Measurements from ENCODE around the gene SGTB.

Gene SGTB

GRCh38 chr5:65721720-65722574 is at the start of gene SGTB, which contains the start of gene NLN:
SGTB (minus strand) TSS chr5:65722109; CDS start chr5:65720807, 1,302 bp downstream.
NLN (plus strand) TSS chr5:65722205; CDS start chr5:65722374, 169 bp downstream.
- DNase-seq (ENCODE audit: low read depth): peak; percentile 88

- no peak for DNase-seq (ENCODE audit: low read depth)
These were observed 49.4 kb upstream of the SGTB start for GRCh38 chr5:65771266-65771665.

- DNase-seq (ENCODE audit: low read depth): peak; percentile 93
These were observed 47.6 kb upstream of the SGTB start for GRCh38 chr5:65769539-65769938.

- DNase-seq (ENCODE audit: low read depth): peak; percentile 6
These were observed 46.9 kb upstream of the SGTB start for GRCh38 chr5:65768723-65769346.

- no peak for DNase-seq (ENCODE audit: low read depth)
These were observed 45.7 kb upstream of the SGTB start for GRCh38 chr5:65767565-65767964.

GRCh38 chr5:65766781-65767180 is 44.9 kb upstream of the SGTB start:
- DNase-seq (ENCODE audit: low read depth): no peak

- no peak for DNase-seq (ENCODE audit: low read depth)
These were observed 44.3 kb upstream of the SGTB start for GRCh38 chr5:65766175-65766574.

GRCh38 chr5:65765582-65765981 is 43.7 kb upstream of the SGTB start:
- DNase-seq (ENCODE audit: low read depth): no peak

- peak; percentile 71 for DNase-seq (ENCODE audit: low read depth)
These were observed 40.3 kb upstream of the SGTB start for GRCh38 chr5:65762234-65762633.

- peak; percentile 33 for DNase-seq (ENCODE audit: low read depth)
These were observed 38.8 kb upstream of the SGTB start for GRCh38 chr5:65760504-65761275.

GRCh38 chr5:65758546-65759144 is 36.7 kb upstream of the SGTB start:
- no peak for DNase-seq (ENCODE audit: low read depth)

GRCh38 chr5:65753189-65753588 is 31.3 kb upstream of the SGTB start:
- DNase-seq (ENCODE audit: low read depth): no peak

GRCh38 chr5:65750938-65751337 is 29.0 kb upstream of the SGTB start:
- DNase-seq (ENCODE audit: low read depth): no peak

- DNase-seq (ENCODE audit: low read depth): no peak
These were observed 28.0 kb upstream of the SGTB start for GRCh38 chr5:65749956-65750355.

GRCh38 chr5:65749221-65749844 is 27.4 kb upstream of the SGTB start:
- no peak for DNase-seq (ENCODE audit: low read depth)

GRCh38 chr5:65742565-65743231 is 20.8 kb upstream of the SGTB start:
- DNase-seq (ENCODE audit: low read depth): peak; percentile 93

GRCh38 chr5:65739162-65739561 is 17.3 kb upstream of the SGTB start:
- no peak for DNase-seq (ENCODE audit: low read depth)

- DNase-seq (ENCODE audit: low read depth): no peak
These were observed 16.4 kb upstream of the SGTB start for GRCh38 chr5:65738305-65738704.

GRCh38 chr5:65737842-65738241 is 15.9 kb upstream of the SGTB start:
- no peak for DNase-seq (ENCODE audit: low read depth)

- DNase-seq (ENCODE audit: low read depth): no peak
These were observed 14.1 kb upstream of the SGTB start for GRCh38 chr5:65736011-65736410.

GRCh38 chr5:65734921-65735320 is 13.0 kb upstream of the SGTB start:
- DNase-seq (ENCODE audit: low read depth): no peak

Measured in ELR (cell line).